ENCODE data around the gene DGKI.

GRCh38 chr7:137484326-137484725 is 362.4 kb downstream of the DGKI start:
- no peak for TF ChIP-seq POLR2AphosphoS5 (IDR thresholded peaks at IDR 0.05)
- TF ChIP-seq, protein P1, sequence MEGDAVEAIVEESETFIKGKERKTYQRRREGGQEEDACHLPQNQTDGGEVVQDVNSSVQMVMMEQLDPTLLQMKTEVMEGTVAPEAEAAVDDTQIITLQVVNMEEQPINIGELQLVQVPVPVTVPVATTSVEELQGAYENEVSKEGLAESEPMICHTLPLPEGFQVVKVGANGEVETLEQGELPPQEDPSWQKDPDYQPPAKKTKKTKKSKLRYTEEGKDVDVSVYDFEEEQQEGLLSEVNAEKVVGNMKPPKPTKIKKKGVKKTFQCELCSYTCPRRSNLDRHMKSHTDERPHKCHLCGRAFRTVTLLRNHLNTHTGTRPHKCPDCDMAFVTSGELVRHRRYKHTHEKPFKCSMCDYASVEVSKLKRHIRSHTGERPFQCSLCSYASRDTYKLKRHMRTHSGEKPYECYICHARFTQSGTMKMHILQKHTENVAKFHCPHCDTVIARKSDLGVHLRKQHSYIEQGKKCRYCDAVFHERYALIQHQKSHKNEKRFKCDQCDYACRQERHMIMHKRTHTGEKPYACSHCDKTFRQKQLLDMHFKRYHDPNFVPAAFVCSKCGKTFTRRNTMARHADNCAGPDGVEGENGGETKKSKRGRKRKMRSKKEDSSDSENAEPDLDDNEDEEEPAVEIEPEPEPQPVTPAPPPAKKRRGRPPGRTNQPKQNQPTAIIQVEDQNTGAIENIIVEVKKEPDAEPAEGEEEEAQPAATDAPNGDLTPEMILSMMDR (IDR thresholded peaks at IDR 0.05) = no peak
- TF ChIP-seq EP300 (IDR thresholded peaks at IDR 0.05; ENCODE audit: low read depth) = no peak
- no peak for TF ChIP-seq POLR2A (IDR thresholded peaks at IDR 0.05)
